Motor neuron (in vitro differentiated cells): Measurements from ENCODE around the gene KY. TPM values are rescaled to one million over a fixed set of nuclear protein-coding genes. Genes with fewer than 3 reads are reported as not detected.

Experiments
- ATAC-seq, 8 experiments: fragments of 200-7000 bp; cut with Tn5 transposase; replicated peaks in 6 of 8; 2 replicates each; pipeline ENCODE4 v1.8.0; 2021; ENCODE audit warnings: mild to moderate bottlenecking in 8 of 8, moderate library complexity in 8 of 8
- H3K27ac ChIP-seq, 2 donors: fragments of 250-450 bp; sonication (Bioruptor Pico); 2 replicates each; pipeline ENCODE4 v1.9.0; 2021; ENCODE audit warnings: antibody characterized with exemption in 2 of 2, mild to moderate bottlenecking in 2 of 2, moderate library complexity in 1 of 2
- H3K4me1 ChIP-seq, 2 donors: fragments of 250-450 bp; sonication (Bioruptor Pico); replicated peaks in 1 of 2; 2 replicates each; pipeline ENCODE4 v1.6.1; 2021; ENCODE audit warnings: antibody characterized with exemption in 2 of 2, mild to moderate bottlenecking in 2 of 2, moderate library complexity in 1 of 2
- H3K4me3 ChIP-seq, 5 donors: fragments of 250-450 bp; sonication (Bioruptor Pico); 2 replicates each; pipeline ENCODE4 v1.9.0; 2021; ENCODE audit warnings: antibody characterized with exemption in 5 of 5, mild to moderate bottlenecking in 5 of 5, moderate library complexity in 4 of 5
- WGBS, 10 experiments: fragments of 450-650 bp; shearing (Covaris generic); methylation state at CpG; one replicate each; pipeline ENCODE4 v1.0.0; 2022; 5-methylcytosine and 5-hydroxymethylcytosine counted together
- in situ Hi-C, 9 experiments: fragments of 400-800 bp; cut with MboI; loops; one replicate each; pipeline ENCODE4 v1.15.0; 2021; ENCODE audit warnings: low sequenced_read_pairs in 9 of 9, low pct_unique_long_range_greater_than_20kb in 2 of 9; ENCODE audit not compliant: unreplicated experiment in 9 of 9
- total RNA-seq, 8 experiments: library from RNA; unstranded; fragments of 300-600 nt; gene quantifications; 2 replicates each; pipeline versions ENCODE4 v1.2.3 to v1.2.4, GENCODE V29; 2022

KY gene
- total RNA-seq, 8 experiments from 2014 or later = 0.17 to 1.4 (median 0.71) TPM; not detected in 1

- in situ Hi-C loops = loop anchor here in 1 of 9 experiments (25.0 kb wide), 1 partner anchor 1279 kb away; no protein-coding TSS in a partner anchor
- Histone ChIP-seq H3K27ac (no peak overlapping the region), H3K4me3 (no peak overlapping the region), H3K4me1 (peaks cover 0 to under 1% of the 10 kb centered on the region in 2 donors)
- 14 to 100% (median 80%) methylated on average over 1 to 2 of the region's 6 CpGs; no CpG with 5 or more reads in 5 of the 10 experiments for WGBS, 10 experiments
- peak in 2 of 8 experiments; percentile 49 to 60 for ATAC-seq
These were observed 42.6 kb downstream of the KY start for GRCh38 chr3:134608023-134608770.

GRCh38 chr3:134607054-134608022 is 43.5 kb downstream of the KY start:
- in situ Hi-C loops = loop anchor here in 1 of 9 experiments (25.0 kb wide), 1 partner anchor 1280 kb away; no protein-coding TSS in a partner anchor
- WGBS, 10 experiments = 81 to 100% (median 92%) methylated on average over 1 to 7 of the region's 13 CpGs; no CpG with 5 or more reads in 2 of the 10 experiments
- no peak for ATAC-seq

GRCh38 chr3:134606033-134607025 is 44.5 kb downstream of the KY start:
- no peak for ATAC-seq
- Histone ChIP-seq H3K4me3 (no peak overlapping the region), H3K4me1 (peaks cover 17 to 18% of the 10 kb centered on the region in 2 donors), H3K27ac (no peak overlapping the region)
- WGBS, 10 experiments = 0 to 100% (median 60%) methylated on average over 1 to 3 of the region's 12 CpGs; no CpG with 5 or more reads in 3 of the 10 experiments
- in situ Hi-C loops = loop anchor here in 1 of 9 experiments (25.0 kb wide), 1 partner anchor 1281 kb away; no protein-coding TSS in a partner anchor

More at GRCh38 chr3:134607054-134608022, 43.5 kb downstream of the KY start:
- H3K27ac ChIP-seq = no peak overlapping the region
- no peak overlapping the region for H3K4me3 ChIP-seq
- peaks cover 8 to 9% of the 10 kb centered on the region in 2 donors for H3K4me1 ChIP-seq

GRCh38 chr3:134605556-134605955 is 45.3 kb downstream of the KY start:
- H3K27ac ChIP-seq = no peak overlapping the region
- peaks cover 19 to 22% of the 10 kb centered on the region in 2 donors for H3K4me1 ChIP-seq
- 7 to 96% methylated on average over 2 to 4 of the region's 6 CpGs; no CpG with 5 or more reads in 8 of the 10 experiments for WGBS, 10 experiments
- no peak for ATAC-seq
- in situ Hi-C loops = loop anchor here in 1 of 9 experiments (25.0 kb wide), 1 partner anchor 1282 kb away; no protein-coding TSS in a partner anchor
- H3K4me3 ChIP-seq = no peak overlapping the region

- WGBS, 10 experiments = 20 to 100% (median 85%) methylated on average over 1 to 8 of the region's 13 CpGs; no CpG with 5 or more reads in 4 of the 10 experiments
- Histone ChIP-seq H3K4me3 (no peak overlapping the region), H3K4me1 (peaks cover 21 to 22% of the 10 kb centered on the region in 2 donors), H3K27ac (no peak overlapping the region)
- in situ Hi-C loops = loop anchor here in 1 of 9 experiments (25.0 kb wide), 1 partner anchor 1283 kb away; no protein-coding TSS in a partner anchor
- ATAC-seq = no peak
These were observed 46.9 kb downstream of the KY start for GRCh38 chr3:134603956-134604355.

- WGBS, 10 experiments = 45 to 100% (median 61%) methylated on average over 1 to 3 of the region's 4 CpGs; no CpG with 5 or more reads in 6 of the 10 experiments
- no peak overlapping the region for H3K27ac ChIP-seq
- no peak overlapping the region for H3K4me3 ChIP-seq
- no peak for ATAC-seq
- in situ Hi-C loops = loop anchor here in 1 of 9 experiments (25.0 kb wide), 1 partner anchor 1284 kb away; no protein-coding TSS in a partner anchor
- H3K4me1 ChIP-seq = peaks cover 21 to 22% of the 10 kb centered on the region in 2 donors
These were observed 47.3 kb downstream of the KY start for GRCh38 chr3:134603480-134603879.

- WGBS, 10 experiments = 20 to 71% methylated on average over 1 of the region's 6 CpGs; no CpG with 5 or more reads in 8 of the 10 experiments
- Histone ChIP-seq H3K4me3 (no peak overlapping the region), H3K4me1 (peaks cover 21 to 22% of the 10 kb centered on the region in 2 donors), H3K27ac (peak overlapping the region; percentile 28 to 69)
- in situ Hi-C loops = loop anchor here in 1 of 9 experiments (25.0 kb wide), 1 partner anchor 1285 kb away; no protein-coding TSS in a partner anchor
- peak in 5 of 8 experiments; percentile 49 to 61 (median 56) for ATAC-seq
These were observed 48.4 kb downstream of the KY start for GRCh38 chr3:134602440-134602814.

- H3K4me1 ChIP-seq = peaks cover 21 to 22% of the 10 kb centered on the region in 2 donors
- 0 to 74% (median 0%) methylated on average over 2 to 6 of the region's 19 CpGs; no CpG with 5 or more reads in 5 of the 10 experiments for WGBS, 10 experiments
- no peak overlapping the region for H3K4me3 ChIP-seq
- in situ Hi-C loops = loop anchor here in 1 of 9 experiments (25.0 kb wide), 1 partner anchor 1286 kb away; no protein-coding TSS in a partner anchor
- ATAC-seq = peak; percentile 50 to 97 (median 96)
- peak overlapping the region; percentile 31 to 69 for H3K27ac ChIP-seq
These were observed 49.0 kb downstream of the KY start for GRCh38 chr3:134601539-134602439.

- in situ Hi-C loops = loop anchor here in 1 of 9 experiments (25.0 kb wide), 1 partner anchor 1286 kb away; no protein-coding TSS in a partner anchor
- H3K27ac ChIP-seq = peak overlapping the region in 1 of 2 donors; percentile 7
- peak; percentile 38 to 95 (median 56) for ATAC-seq
- H3K4me1 ChIP-seq = peaks cover 21 to 22% of the 10 kb centered on the region in 2 donors
- H3K4me3 ChIP-seq = peak overlapping the region in 3 of 5 donors; percentile 10 to 25 (median 12)
- 0 to 25% (median 4%) methylated on average over 1 to 22 of the region's 31 CpGs; no CpG with 5 or more reads in 3 of the 10 experiments for WGBS, 10 experiments
These were observed 49.9 kb downstream of the KY start for GRCh38 chr3:134600685-134601463.

- Histone ChIP-seq H3K27ac (no peak overlapping the region), H3K4me1 (peaks cover 21 to 22% of the 10 kb centered on the region in 2 donors), H3K4me3 (no peak overlapping the region)
- in situ Hi-C loops = loop anchor here in 1 of 9 experiments (25.0 kb wide), 1 partner anchor 1287 kb away; no protein-coding TSS in a partner anchor
- WGBS, 10 experiments = 10 to 86% (median 33%) methylated on average over 1 of the region's 1 CpG; no CpG with 5 or more reads in 5 of the 10 experiments
- peak in 1 of 8 experiments; percentile 6 for ATAC-seq
These were observed 50.6 kb downstream of the KY start for GRCh38 chr3:134600206-134600605.
